Erythroblast (primary cell): Measurements from ENCODE around the gene CBLN4.

ENCODE experiments used
- GATA1 ChIP-seq: IDR thresholded peaks from 2 replicates; pipeline ENCODE4 v1.6.1; 2011; ENCODE audit warnings: low read depth, mild to moderate bottlenecking, control low read depth, low read length, moderate library complexity
- POLR2A ChIP-seq: IDR thresholded peaks from 2 replicates; pipeline ENCODE4 v1.6.1; 2011; ENCODE audit warnings: mild to moderate bottlenecking, low read length

DNA sequence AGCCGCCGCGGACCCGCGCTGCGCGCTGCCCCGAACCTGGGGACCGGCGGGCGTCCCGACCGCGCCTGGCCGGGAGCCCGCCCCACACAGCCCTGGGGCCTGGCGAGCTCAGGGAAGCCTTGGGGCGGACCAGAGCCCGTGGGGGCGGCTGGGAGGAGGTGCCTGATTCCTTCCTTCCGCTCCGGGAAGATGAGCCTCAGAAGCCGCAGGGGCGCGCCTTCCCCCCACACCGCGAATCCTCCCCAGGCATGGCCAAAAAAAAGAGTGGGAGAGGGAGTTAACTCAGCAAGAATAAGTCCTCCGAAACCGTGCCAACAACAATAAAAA is at the start of gene CBLN4:
- TF ChIP-seq POLR2A = no peak
- TF ChIP-seq GATA1 = no peak
